H1 (cell line): Measurements from ENCODE around the gene FOXI3. TPM values are rescaled to one million over a fixed set of nuclear protein-coding genes. Genes with fewer than 3 reads are reported as not detected.

Experiments
- CTCF ChIA-PET: fragments of 300-600 bp; sonication (Branson Sonifier 250); formaldehyde crosslinking; loops from one replicate; lab custom pipeline; 2021; ENCODE audit not compliant: partially characterized antibody; lab: Charles Lee
- POLR2A ChIA-PET: fragments of 300-600 bp; sonication (Branson Sonifier 250); formaldehyde crosslinking; loops from one replicate; lab custom pipeline; 2021; ENCODE audit warnings: inconsistent platforms; ENCODE audit not compliant: partially characterized antibody; lab: Charles Lee
- DNase-seq, 2 experiments: peaks; one replicate each; pipeline versions ENCODE4 v3.0.0 to v3.0.0-alpha.2; 2010 to 2022; ENCODE audit warnings: low spot score in 2 of 2, low read depth in 1 of 2, mixed read lengths in 1 of 2
- FAIRE-seq: peaks from 2 replicates; lab custom pipeline; 2011; peaks lifted over from hg19 to GRCh38; lab: Jason Lieb, UNC
- H2AFZ ChIP-seq: 2 replicates; pipeline ENCODE4 v1.8.1; 2012; ENCODE audit warnings: low read length, inconsistent platforms
- H2AK5ac ChIP-seq: 2 replicates; pipeline ENCODE4 v1.6.1; 2013; ENCODE audit warnings: low read depth, low read length
- H2BK120ac ChIP-seq: replicated peaks from 2 replicates; pipeline ENCODE3; 2013; ENCODE audit warnings: low read depth, low read length, inconsistent platforms
- H2BK12ac ChIP-seq: 2 replicates; pipeline ENCODE4 v1.6.1; 2013; ENCODE audit warnings: low read depth, low read length
- H2BK15ac ChIP-seq: 2 replicates; pipeline ENCODE4 v1.6.1; 2013; ENCODE audit warnings: low read length
- H2BK20ac ChIP-seq: 2 replicates; pipeline ENCODE4 v1.6.1; 2013; ENCODE audit warnings: low read length
- H2BK5ac ChIP-seq: 2 replicates; pipeline ENCODE4 v1.6.1; 2013; ENCODE audit warnings: low read depth, low read length
- H3K14ac ChIP-seq: 2 replicates; pipeline ENCODE4 v1.6.1; 2013; ENCODE audit warnings: inconsistent platforms; ENCODE audit not compliant: insufficient read length
- H3K18ac ChIP-seq: 2 replicates; pipeline ENCODE4 v1.6.1; 2013; ENCODE audit warnings: low read length; ENCODE audit errors: extremely low read depth
- H3K23ac ChIP-seq: 2 replicates; pipeline ENCODE4 v1.6.1; 2013; ENCODE audit warnings: inconsistent platforms; ENCODE audit not compliant: insufficient read length
- H3K23me2 ChIP-seq: 2 replicates; pipeline ENCODE4 v1.6.1; 2013; ENCODE audit warnings: low read depth, low read length
- H3K27ac ChIP-seq: 2 replicates; pipeline ENCODE4 v1.6.1; 2011; ENCODE audit warnings: low read depth, low read length, inconsistent platforms
- H3K27me3 ChIP-seq, 4 experiments: replicated peaks in 1 of 4; 1 replicate in 1 of 4; 2 replicates in 3 of 4; pipeline versions ENCODE4 v1.6.1 to v1.8.1; 2011 to 2013; ENCODE audit warnings: low read length in 3 of 4, mild to moderate bottlenecking in 3 of 4, inconsistent platforms in 2 of 4, mixed read lengths in 2 of 4, moderate library complexity in 1 of 4; ENCODE audit not compliant: control insufficient read depth in 3 of 4, insufficient read depth in 3 of 4; ENCODE audit errors: extremely low read depth in 1 of 4
- H3K36me3 ChIP-seq, 4 experiments: 2 replicates each; pipeline versions ENCODE4 v1.6.1 to v1.8.1; 2011 to 2013; ENCODE audit warnings: mild to moderate bottlenecking in 4 of 4, low read length in 3 of 4, moderate library complexity in 2 of 4, control low read depth in 1 of 4, inconsistent platforms in 1 of 4; ENCODE audit not compliant: insufficient read depth in 4 of 4, control insufficient read depth in 2 of 4
- H3K4ac ChIP-seq: replicated peaks from 2 replicates; pipeline ENCODE3; 2013; ENCODE audit warnings: low read length, low read depth, mixed read lengths, inconsistent platforms; ENCODE audit not compliant: insufficient read length
- H3K4me1 ChIP-seq, 4 experiments: replicated peaks in 1 of 4; 1 replicate in 1 of 4; 2 replicates in 3 of 4; pipeline versions ENCODE4 v1.6.1 to v1.8.1; 2011 to 2013; ENCODE audit warnings: low read length in 3 of 4, inconsistent platforms in 2 of 4, mixed read lengths in 1 of 4; ENCODE audit not compliant: insufficient read depth in 4 of 4, control insufficient read depth in 3 of 4
- H3K4me2 ChIP-seq, 2 experiments: 2 replicates each; pipeline versions ENCODE4 v1.6.1 to v1.8.1; 2011 to 2013; ENCODE audit warnings: low read depth in 2 of 2, low read length in 2 of 2, control low read depth in 1 of 2, inconsistent platforms in 1 of 2, mild to moderate bottlenecking in 1 of 2; ENCODE audit not compliant: insufficient read depth in 1 of 2
- H3K4me3 ChIP-seq, 4 experiments: fragments of 200-600, 300-600 bp in 1 of 4; sonication (generic), shearing (Covaris generic), sonication (Bioruptor Twin) in 1 of 4; 2 replicates each; pipeline versions ENCODE4 v1.5.1 to v1.8.1; 2011 to 2016; ENCODE audit warnings: low read length in 4 of 4, low read depth in 3 of 4, control low read depth in 2 of 4, inconsistent platforms in 2 of 4, mild to moderate bottlenecking in 2 of 4, mixed read lengths in 1 of 4, moderate library complexity in 1 of 4; ENCODE audit not compliant: insufficient read depth in 2 of 4; ENCODE audit errors: extremely low read depth in 1 of 4
- H3K56ac ChIP-seq: replicated peaks from 2 replicates; pipeline ENCODE3; 2013; ENCODE audit warnings: low read depth, mild to moderate bottlenecking, mixed read lengths, low read length, inconsistent platforms; ENCODE audit not compliant: insufficient read length
- H3K79me1 ChIP-seq: 2 replicates; pipeline ENCODE4 v1.6.1; 2013; ENCODE audit warnings: low read depth, low read length, control low read depth
- H3K79me2 ChIP-seq, 2 experiments: 2 replicates each; pipeline versions ENCODE4 v1.6.1 to v1.8.1; 2012 to 2013; ENCODE audit warnings: low read length in 2 of 2, mild to moderate bottlenecking in 2 of 2, inconsistent platforms in 1 of 2; ENCODE audit not compliant: insufficient read depth in 2 of 2, control insufficient read depth in 1 of 2
- H3K9ac ChIP-seq, 4 experiments: replicated peaks in 1 of 4; 1 replicate in 1 of 4; 2 replicates in 3 of 4; pipeline versions ENCODE4 v1.6.1 to v1.8.1; 2011 to 2013; ENCODE audit warnings: low read depth in 3 of 4, low read length in 3 of 4, control low read depth in 2 of 4, mild to moderate bottlenecking in 2 of 4, moderate library complexity in 2 of 4, inconsistent platforms in 1 of 4; ENCODE audit errors: extremely low read depth in 1 of 4
- H3K9me3 ChIP-seq, 2 experiments: 2 replicates each; pipeline versions ENCODE4 v1.6.1 to v1.8.1; 2012 to 2013; ENCODE audit warnings: mild to moderate bottlenecking in 2 of 2, moderate library complexity in 2 of 2, control low read depth in 1 of 2, inconsistent platforms in 1 of 2, low read depth in 1 of 2, low read length in 1 of 2, mixed read lengths in 1 of 2; ENCODE audit not compliant: insufficient read depth in 2 of 2
- H4K20me1 ChIP-seq, 2 experiments: replicated peaks in 1 of 2; 2 replicates each; pipeline versions ENCODE3 to v1.8.1; 2011 to 2013; ENCODE audit warnings: inconsistent platforms in 2 of 2, low read length in 2 of 2, mild to moderate bottlenecking in 1 of 2; ENCODE audit not compliant: insufficient read depth in 2 of 2, control insufficient read depth in 1 of 2
- H4K5ac ChIP-seq: 2 replicates; pipeline ENCODE4 v1.6.1; 2013; ENCODE audit warnings: low read length, low read depth, mixed read lengths, inconsistent platforms; ENCODE audit not compliant: insufficient read length
- H4K8ac ChIP-seq: 2 replicates; pipeline ENCODE4 v1.8.0; 2013; ENCODE audit warnings: mild to moderate bottlenecking, moderate library complexity, low read length, inconsistent platforms; ENCODE audit not compliant: insufficient read depth; ENCODE audit errors: extremely low read depth
- H4K91ac ChIP-seq: replicated peaks from 2 replicates; pipeline ENCODE3; 2013; ENCODE audit warnings: low read length, mixed read lengths, inconsistent platforms; ENCODE audit not compliant: insufficient read length
- GABPA ChIP-seq: IDR thresholded peaks from 2 replicates; pipeline ENCODE4 v1.6.1; 2011; ENCODE audit warnings: mild to moderate bottlenecking, low read length, moderate library complexity, borderline replicate concordance; ENCODE audit not compliant: insufficient read depth
- NANOG ChIP-seq: IDR thresholded peaks from 2 replicates; pipeline ENCODE4 v1.6.1; 2011; ENCODE audit warnings: low read length, low read depth, mild to moderate bottlenecking, inconsistent platforms; ENCODE audit not compliant: insufficient read depth, poor library complexity, severe bottlenecking
- SIN3A ChIP-seq, 2 experiments: IDR thresholded peaks in 1 of 2; conservative IDR thresholded peaks in 1 of 2; 2 replicates each; pipeline ENCODE4 v1.6.1; 2011 to 2012; ENCODE audit warnings: low read length in 2 of 2, improper control_type of control experiment in 1 of 2, low read depth in 1 of 2, mild to moderate bottlenecking in 1 of 2
- SIX5 ChIP-seq: IDR thresholded peaks from 2 replicates; pipeline ENCODE4 v1.6.1; 2011; ENCODE audit warnings: mild to moderate bottlenecking, low read depth, low read length
- WGBS, 2 experiments: shearing (Covaris generic) in 1 of 2; methylation state at CpG; one replicate each; pipeline versions ENCODE4 v1.1.6 to v1.1.7; 2013 to 2015; ENCODE audit warnings: low lambda C conversion rate in 2 of 2, mixed read lengths in 2 of 2, inconsistent platforms in 1 of 2, low coverage in 1 of 2, missing lambda C conversion rate in 1 of 2; ENCODE audit not compliant: insufficient replicate concordance in 2 of 2, insufficient coverage in 1 of 2, insufficient read length in 1 of 2; ENCODE audit errors: extremely low coverage in 1 of 2, missing lambda C conversion rate in 1 of 2; 5-methylcytosine and 5-hydroxymethylcytosine counted together
- polyA plus RNA-seq, 7 experiments: library from polyadenylated mRNA; depleted of rRNA in 3 of 7; stranded (reverse) in 5 of 7; unstranded in 2 of 7; fragments of >200 nt in 5 of 7; fragments of 200-250 nt in 2 of 7; gene quantifications; 1 replicate in 5 of 7; 2 replicates in 1 of 7; 4 replicates in 1 of 7; pipeline versions ENCODE4 v1.2.1 to v1.2.3, GENCODE V29; 2011 to 2013; ENCODE audit warnings: missing spikeins in 2 of 7, mixed read lengths in 2 of 7
- total RNA-seq: library from RNA; stranded (reverse); fragmentation: NEBNext Ultra II Directional; extraction: Animal tissue kit (Norgen Biotek cat#: 25700); gene quantifications from 2 replicates; pipeline ENCODE4 v1.2.1, GENCODE V29; 2021

FOXI3 gene
- total and polyA plus RNA-seq, 2 of the 8 experiments (the other 6 are each of a cell fraction or from before 2014, with no cell fraction given), result 6.8 to 15.9 TPM

DNA sequence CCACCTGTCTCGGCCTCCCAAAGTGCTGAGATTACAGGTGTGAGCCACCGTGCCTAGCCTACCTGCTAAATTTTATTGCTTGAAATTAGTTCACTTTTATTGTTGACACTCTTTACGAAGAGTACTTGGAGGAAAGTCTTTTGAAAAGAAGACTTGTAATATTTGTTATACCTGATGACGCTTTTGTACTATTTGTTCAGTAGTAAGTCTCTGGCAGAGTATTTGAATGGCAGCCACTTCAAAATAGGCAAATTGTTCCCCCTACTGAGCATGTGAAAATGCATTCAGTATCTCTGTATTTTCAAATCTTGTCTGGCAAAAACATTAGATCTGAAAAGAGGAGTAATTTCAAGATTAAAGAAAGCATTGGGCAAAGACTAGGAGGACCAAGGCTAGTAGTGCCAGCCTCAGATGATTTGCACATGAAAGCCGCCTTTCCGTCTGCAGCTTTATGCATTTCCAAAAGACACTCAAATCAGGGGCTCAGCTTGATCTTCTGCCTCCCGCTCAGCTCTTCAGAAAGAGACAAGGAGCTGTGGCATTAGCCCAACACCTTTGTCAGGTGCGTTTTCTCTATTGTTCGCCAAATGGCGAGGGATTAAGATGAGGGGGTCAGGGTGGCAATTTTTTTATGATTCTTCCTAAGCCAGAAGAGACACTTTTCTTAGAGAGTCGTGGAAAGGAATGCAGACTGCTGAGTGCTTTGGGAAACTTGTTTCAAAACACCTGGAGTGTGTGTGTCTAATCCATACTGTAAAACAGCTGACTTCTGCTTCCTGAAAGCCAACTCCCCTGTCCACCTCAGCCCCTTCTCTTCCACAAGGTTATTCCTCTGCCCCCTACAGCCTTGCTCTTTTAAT is 18.8 kb upstream of the FOXI3 start:
- Histone ChIP-seq H2BK120ac (no peak overlapping the region), H4K20me1 (no peaks in the 10 kb centered on the region), H3K23ac (no peak overlapping the region), H4K91ac (no peak overlapping the region), H3K79me2 (no peaks in the 10 kb centered on the region), H3K27me3 (no peaks in the 10 kb centered on the region), H2BK20ac (peak overlapping the region; percentile 93; the same call in 1 of the 2 replicates), H3K4me2 (peak overlapping the region; percentile 32 to 61), H3K4me3 (peak overlapping the region in 1 of 4 experiments; percentile 23; a peak in 4 of 8 replicates), H3K79me1 (no peaks in the 10 kb centered on the region), H2BK15ac (0 out of 2 replicates have a peak overlapping the region, but pooled peaks have one; percentile 49), H4K5ac (no peak overlapping the region), H2BK12ac (peak overlapping the region; percentile 65; the same call in 1 of the 2 replicates), H3K18ac (no peak overlapping the region; the same call in 1 of the 2 replicates), H3K56ac (no peak overlapping the region), H3K9me3 (no peaks in the 10 kb centered on the region), H2AK5ac (no peak overlapping the region), H3K14ac (no peak overlapping the region), H3K23me2 (no peaks in the 10 kb centered on the region; the same call in 1 of the 2 replicates)
- ChIA-PET POLR2A (no interaction called here), CTCF (interaction anchor here (1.0 to 3.0 kb wide), 6 partner anchors 10 to 280 kb away, joined by 3 to 11 read pairs (median 4); no protein-coding TSS in a partner anchor)
- 32% methylated on average over 11 of the region's 11 CpGs; no CpG with 5 or more reads in 1 of the 2 experiments for WGBS, 2 experiments
- DNase-seq, result no peak
- TF ChIP-seq NANOG, result peak; percentile 69
- no peak for TF ChIP-seq SIX5
- no peak for TF ChIP-seq GABPA
- TF ChIP-seq SIN3A (conservative IDR thresholded peaks at IDR 0.05 in 1 of 2, IDR thresholded peaks at IDR 0.05 in 1 of 2; ENCODE audit: low read depth in 1 of 2, low read length in 2 of 2), result 0 out of 4 replicates have a peak, but pooled peaks of 1 of the 2 experiments have one; percentile 34
- TF ChIP-seq, all 59 proteins: peak for 2
- FAIRE-seq, result peak; percentile 19
- H3K4ac ChIP-seq, result no peak overlapping the region
- no peak overlapping the region; a peak in 1 of 7 replicates for H3K9ac ChIP-seq
- H4K8ac ChIP-seq, result no peak overlapping the region
- no peak overlapping the region for H2BK5ac ChIP-seq
- no peak overlapping the region for H2AFZ ChIP-seq
- H3K36me3 ChIP-seq, result no peaks in the 10 kb centered on the region
- H3K4me1 ChIP-seq, result peaks cover 0 to 7% (median 5%) of the 10 kb centered on the region in 4 experiments; a peak in 4 of 7 replicates
- H3K27ac ChIP-seq, result no peak overlapping the region
